Peyer's patch (tissue), 4 donors: Measurements from ENCODE around the gene CDC7. TPM values are rescaled to one million over a fixed set of nuclear protein-coding genes. Genes with fewer than 3 reads are reported as not detected.

Experiments used
- DNase-seq, 3 donors: peaks; one replicate each; pipeline ENCODE4 v3.0.0-alpha.2; 2017 to 2019
- H3K27ac ChIP-seq, 4 donors: fragments of 200-600 bp; sonication (generic); one replicate each; pipeline ENCODE4 v1.5.1; 2016 to 2019
- H3K27me3 ChIP-seq, 2 donors: fragments of 200-600 bp; sonication (generic); one replicate each; pipeline ENCODE4 v1.5.1; 2019
- H3K36me3 ChIP-seq, 3 donors: fragments of 200-600 bp; sonication (generic); one replicate each; pipeline ENCODE4 v1.5.1; 2016 to 2019
- H3K4me1 ChIP-seq, 4 donors: fragments of 200-600 bp; sonication (generic); one replicate each; pipeline ENCODE4 v1.5.1; 2016 to 2019
- H3K4me3 ChIP-seq, 4 donors: fragments of 200-600 bp; sonication (generic); 1 replicate in 3 of 4; 2 replicates in 1 of 4; pipeline ENCODE4 v1.5.1; 2016 to 2019; ENCODE audit warnings: mild to moderate bottlenecking in 1 of 4
- H3K9me3 ChIP-seq, 4 donors: fragments of 200-600 bp; sonication (generic); one replicate each; pipeline ENCODE4 v1.5.1; 2016 to 2019; ENCODE audit warnings: mild to moderate bottlenecking in 1 of 4
- CTCF ChIP-seq, 6 experiments: fragments of 450-650 bp in 4 of 6; fragments of 200-600 bp in 2 of 6; sonication (generic) in 1 of 6; IDR thresholded peaks; one replicate each; pipeline ENCODE4 v1.5.1; 2017 to 2019; ENCODE audit warnings: antibody characterized with exemption in 6 of 6, mild to moderate bottlenecking in 3 of 6, moderate library complexity in 1 of 6
- POLR2A ChIP-seq, 2 donors: fragments of 450-650 bp; IDR thresholded peaks; one replicate each; pipeline ENCODE4 v1.5.1; 2017; ENCODE audit warnings: antibody characterized with exemption in 2 of 2, mild to moderate bottlenecking in 2 of 2, moderate library complexity in 2 of 2
- total RNA-seq, 4 donors: library from RNA; depleted of rRNA; stranded (reverse); fragments of >200 nt; gene quantifications; one replicate each; pipeline ENCODE4 v1.1.0, GENCODE V29; 2016

The CDC7 gene
- total RNA-seq, 4 donors from 2014 or later, result 1.2 to 10.7 (median 2.9) TPM

DNA sequence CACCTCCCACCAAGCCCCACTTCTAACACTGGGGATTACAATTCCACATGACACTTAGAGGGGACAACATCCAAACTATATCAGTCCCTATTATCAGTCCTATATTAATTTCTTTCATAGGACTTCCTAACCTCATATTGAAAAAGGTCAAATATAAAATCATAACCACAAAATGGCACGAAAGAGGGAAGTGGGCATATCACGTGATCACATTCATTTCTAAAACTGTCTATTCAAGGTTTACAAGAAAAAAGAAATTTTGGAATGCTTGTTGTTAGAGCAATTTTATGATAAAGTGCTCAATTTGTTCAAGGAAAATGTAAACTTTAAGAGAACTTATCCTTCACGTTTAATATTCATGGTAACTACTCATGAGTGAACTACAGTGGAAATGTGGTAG lies 13.2 kb upstream of the CDC7 start:
- no peaks in the 10 kb centered on the region for H3K4me1 ChIP-seq
- no peaks in the 10 kb centered on the region for H3K9me3 ChIP-seq
- DNase-seq, result no peak
- H3K4me3 ChIP-seq, result no peak overlapping the region
- no peaks in the 10 kb centered on the region for H3K27me3 ChIP-seq
- no peaks in the 10 kb centered on the region for H3K36me3 ChIP-seq
- no peak overlapping the region for H3K27ac ChIP-seq
- TF ChIP-seq POLR2A (IDR thresholded peaks at IDR 0.05) (no peak), CTCF (IDR thresholded peaks at IDR 0.05) (no peak)

GRCh38 chr1:91490501-91490900 lies 10.2 kb upstream of the CDC7 start:
- Histone ChIP-seq H3K36me3 (no peaks in the 10 kb centered on the region), H3K4me3 (no peak overlapping the region), H3K27me3 (no peaks in the 10 kb centered on the region), H3K4me1 (no peaks in the 10 kb centered on the region), H3K9me3 (no peaks in the 10 kb centered on the region), H3K27ac (no peak overlapping the region)
- no peak for DNase-seq
- no peak for TF ChIP-seq POLR2A (IDR thresholded peaks at IDR 0.05)
- TF ChIP-seq CTCF (IDR thresholded peaks at IDR 0.05), result no peak

DNA sequence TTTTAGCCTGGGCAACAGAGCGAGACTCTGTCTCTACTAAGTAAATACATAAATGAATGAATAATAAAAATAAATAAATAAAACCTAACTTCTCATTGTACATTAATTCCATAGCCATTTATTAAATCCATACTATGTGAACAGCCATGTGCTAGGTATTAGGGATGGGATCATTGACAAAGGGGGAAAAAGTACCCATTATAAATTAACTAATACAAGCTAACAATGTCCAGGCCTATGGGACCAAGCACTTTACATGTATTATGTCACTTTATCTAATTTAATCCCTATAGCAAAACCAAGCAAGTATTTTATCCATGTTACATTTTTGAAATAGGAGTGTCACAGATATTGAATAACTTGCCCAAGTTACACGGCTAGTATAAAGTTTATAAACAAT lies 2.6 kb upstream of the CDC7 start:
- Histone ChIP-seq H3K4me1 (peaks cover 0 to 11% (median 0%) of the 10 kb centered on the region in 4 donors), H3K27ac (no peak overlapping the region), H3K27me3 (no peaks in the 10 kb centered on the region), H3K9me3 (no peaks in the 10 kb centered on the region), H3K36me3 (no peaks in the 10 kb centered on the region), H3K4me3 (no peak overlapping the region)
- TF ChIP-seq POLR2A (IDR thresholded peaks at IDR 0.05), result no peak
- TF ChIP-seq CTCF (IDR thresholded peaks at IDR 0.05), result no peak
- no peak for DNase-seq

- Histone ChIP-seq H3K27ac (no peak overlapping the region), H3K36me3 (no peaks in the 10 kb centered on the region), H3K4me1 (peaks cover 0 to 11% (median 0%) of the 10 kb centered on the region in 4 donors), H3K9me3 (no peaks in the 10 kb centered on the region), H3K27me3 (no peaks in the 10 kb centered on the region), H3K4me3 (no peak overlapping the region)
- no peak for DNase-seq
- no peak for TF ChIP-seq POLR2A (IDR thresholded peaks at IDR 0.05)
- TF ChIP-seq CTCF (IDR thresholded peaks at IDR 0.05), result no peak
Measured at GRCh38 chr1:91498498-91499245, 2.0 kb upstream of the CDC7 start.

DNA sequence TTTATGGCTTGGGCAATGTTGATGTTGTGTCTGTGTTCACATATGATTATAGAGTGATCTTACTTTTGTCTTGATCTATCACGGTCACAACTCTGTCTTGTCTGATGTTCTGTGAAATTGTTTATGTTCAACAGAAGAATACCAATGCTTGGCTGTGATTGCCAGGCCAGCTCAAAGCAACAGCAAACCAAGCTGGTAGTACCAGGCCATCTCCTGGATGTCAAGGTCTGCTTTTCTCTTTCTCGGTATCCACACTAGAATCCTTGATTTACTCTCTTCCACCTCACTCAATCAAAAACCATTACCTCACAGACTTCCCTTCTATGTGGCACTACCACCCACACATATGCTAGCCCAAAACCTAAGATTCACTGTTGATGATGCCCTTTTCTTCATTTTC lies 1.3 kb upstream of the CDC7 start:
- H3K9me3 ChIP-seq, result no peaks in the 10 kb centered on the region
- H3K4me1 ChIP-seq, result peaks cover 0 to 11% (median 0%) of the 10 kb centered on the region in 4 donors
- TF ChIP-seq CTCF (IDR thresholded peaks at IDR 0.05) (no peak), POLR2A (IDR thresholded peaks at IDR 0.05) (no peak)
- no peak overlapping the region for H3K4me3 ChIP-seq
- no peak overlapping the region for H3K27ac ChIP-seq
- DNase-seq, result no peak
- H3K27me3 ChIP-seq, result no peaks in the 10 kb centered on the region
- H3K36me3 ChIP-seq, result no peaks in the 10 kb centered on the region
